ENCODE measurements around the gene SRGAP1.
"Not testable (repeated sequence)": the region's sequence is repeated elsewhere in the genome, so short reads cannot be mapped to it uniquely, and the experiment has no call there.

- not testable (repeated sequence) for TF ChIP-seq CTCF (optimal IDR thresholded peaks at IDR 0.05 in 1 of 3, IDR thresholded peaks at IDR 0.05 in 1 of 3, conservative IDR thresholded peaks at IDR 0.05 in 1 of 3; ENCODE audit: extremely low read depth in 1 of 3, insufficient read depth in 2 of 3, low read length in 3 of 3); EZH2 (IDR thresholded peaks at IDR 0.05; ENCODE audit: low read length)
Measured at GRCh38 chr12:63859880-63860279, 15.4 kb downstream of the SRGAP1 start.
